Mucosa of rectum (tissue), 2 donors: ENCODE data around the gene CASTOR1.

Experiments
- H3K27ac ChIP-seq, 2 donors: one replicate each; pipeline ENCODE4 v1.7.0; 2013; ENCODE audit warnings: inconsistent platforms in 2 of 2, low read depth in 2 of 2, low read length in 2 of 2
- H3K27me3 ChIP-seq, 2 donors: one replicate each; pipeline ENCODE4 v1.7.0; 2013; ENCODE audit warnings: low read length in 2 of 2; ENCODE audit not compliant: control insufficient read depth in 2 of 2, insufficient read depth in 2 of 2
- H3K36me3 ChIP-seq, 2 donors: one replicate each; pipeline ENCODE4 v1.7.0; 2013; ENCODE audit warnings: low read length in 2 of 2; ENCODE audit not compliant: control insufficient read depth in 2 of 2, insufficient read depth in 2 of 2
- H3K4me1 ChIP-seq, 2 donors: one replicate each; pipeline ENCODE4 v1.7.0; 2013; ENCODE audit warnings: low read length in 2 of 2, mild to moderate bottlenecking in 1 of 2; ENCODE audit not compliant: control insufficient read depth in 2 of 2, insufficient read depth in 2 of 2
- H3K4me3 ChIP-seq, 2 donors: one replicate each; pipeline ENCODE4 v1.7.0; 2013; ENCODE audit warnings: low read length in 2 of 2
- H3K9ac ChIP-seq, 2 donors: one replicate each; pipeline ENCODE4 v1.7.0; 2013; ENCODE audit warnings: low read length in 2 of 2, low read depth in 1 of 2, mild to moderate bottlenecking in 1 of 2
- H3K9me3 ChIP-seq, 2 donors: one replicate each; pipeline ENCODE4 v1.7.0; 2013; ENCODE audit warnings: low read length in 2 of 2; ENCODE audit not compliant: control insufficient read depth in 2 of 2
- donor health status: healthy.
- donor health status: Normal muscosa, but diverticular disease.

CASTOR1 gene

DNA sequence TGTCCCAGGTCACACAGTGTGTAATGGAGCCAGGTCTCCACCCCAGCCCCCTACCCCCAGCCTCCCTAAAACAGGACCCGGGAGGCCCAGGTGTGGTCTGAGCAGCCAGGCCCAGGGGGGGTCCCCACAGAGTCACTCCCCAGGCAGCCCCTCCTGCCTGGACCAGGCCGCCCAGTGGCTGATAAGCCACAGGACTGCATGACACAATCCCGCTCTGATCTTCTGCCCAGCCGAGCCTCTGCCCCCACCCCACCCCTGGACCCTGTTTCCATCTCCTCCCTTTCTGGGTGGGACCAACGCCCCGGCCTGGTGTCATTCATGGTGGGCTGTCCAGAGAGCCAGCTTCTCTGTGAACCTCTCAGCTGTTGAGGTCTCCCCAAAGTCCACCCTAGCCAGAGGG is 35.0 kb downstream of the CASTOR1 start:
- H3K9me3 ChIP-seq: no peaks in the 10 kb centered on the region
- no peaks in the 10 kb centered on the region for H3K36me3 ChIP-seq
- no peaks in the 10 kb centered on the region for H3K27me3 ChIP-seq
- no peak overlapping the region for H3K27ac ChIP-seq
- no peak overlapping the region for H3K4me3 ChIP-seq
- peaks cover 16 to 40% of the 10 kb centered on the region in 2 donors for H3K4me1 ChIP-seq
- H3K9ac ChIP-seq: no peak overlapping the region

- peaks cover 23 to 50% of the 10 kb centered on the region in 2 donors for H3K4me1 ChIP-seq
- peak overlapping the region in 1 of 2 donors; percentile 20 for H3K4me3 ChIP-seq
- no peaks in the 10 kb centered on the region for H3K36me3 ChIP-seq
- peak overlapping the region; percentile 86 to 92 for H3K27ac ChIP-seq
- peak overlapping the region; percentile 34 to 47 for H3K9ac ChIP-seq
- no peaks in the 10 kb centered on the region for H3K9me3 ChIP-seq
- no peaks in the 10 kb centered on the region for H3K27me3 ChIP-seq
These were observed 36.0 kb downstream of the CASTOR1 start for GRCh38 chr22:30253205-30253852.

DNA sequence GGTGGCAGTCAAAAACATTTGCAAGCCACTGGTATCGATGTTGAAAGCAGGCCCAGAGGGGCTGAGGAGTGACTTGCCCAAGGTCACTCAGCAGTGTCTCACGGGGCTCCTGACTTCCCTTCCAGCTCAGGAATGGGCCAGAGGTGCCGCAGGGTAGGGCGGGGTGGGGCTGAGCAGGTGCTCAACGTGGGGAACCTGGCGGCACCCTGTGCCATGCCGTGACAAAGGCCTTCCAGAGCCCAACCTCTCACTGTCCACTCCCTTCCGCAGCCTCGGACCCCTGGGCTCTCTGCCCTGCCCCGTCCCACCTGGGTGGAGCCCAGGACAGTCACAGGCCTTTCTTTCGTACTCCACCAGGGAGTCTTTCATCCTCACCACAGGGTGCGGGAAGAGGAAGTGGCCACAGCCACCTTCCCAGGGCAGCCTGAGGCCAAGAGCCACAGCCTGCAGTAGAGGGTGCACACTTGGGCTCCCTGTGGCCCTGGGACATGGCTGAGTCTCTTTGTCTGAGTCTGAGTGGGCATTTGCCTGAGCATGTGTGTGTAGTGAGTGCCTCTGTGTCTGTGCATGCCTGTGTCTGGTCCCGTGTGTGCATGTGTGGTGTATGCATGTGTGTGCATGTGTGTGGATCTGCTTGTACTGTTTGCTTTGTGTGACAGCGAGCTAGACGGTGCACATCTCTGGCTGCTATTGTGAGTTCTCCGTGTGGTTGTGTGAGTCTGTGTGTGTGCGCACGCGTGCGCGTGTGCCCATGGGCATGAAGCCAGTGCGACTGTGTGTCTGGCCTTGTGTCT is 36.7 kb downstream of the CASTOR1 start:
- H3K4me1 ChIP-seq: peaks cover 23 to 52% of the 10 kb centered on the region in 2 donors
- peak overlapping the region; percentile 86 to 92 for H3K27ac ChIP-seq
- peak overlapping the region; percentile 26 to 38 for H3K9ac ChIP-seq

DNA sequence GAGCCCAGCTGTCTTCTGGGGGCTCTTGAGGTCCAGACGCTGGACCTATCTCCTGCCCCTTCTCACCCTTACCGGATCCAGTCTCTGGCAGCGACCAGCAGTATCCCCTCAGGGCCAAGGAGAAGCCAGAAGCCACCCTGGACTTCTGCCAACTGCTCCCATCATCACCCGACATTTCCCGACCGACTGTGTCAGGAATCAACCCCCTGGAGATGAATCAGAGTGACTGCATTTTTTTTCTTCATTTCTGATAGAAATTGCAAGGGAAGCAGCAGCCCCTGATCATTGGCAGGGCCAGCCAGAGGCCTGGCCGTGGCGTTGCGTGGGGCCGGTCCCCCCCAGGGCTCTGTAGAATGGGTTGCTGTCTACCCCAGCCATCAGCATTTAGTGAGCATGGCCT is 37.6 kb downstream of the CASTOR1 start:
- Histone ChIP-seq H3K27me3 (no peaks in the 10 kb centered on the region), H3K9me3 (no peaks in the 10 kb centered on the region), H3K27ac (peak overlapping the region; percentile 86 to 92), H3K4me3 (no peak overlapping the region), H3K4me1 (peaks cover 28 to 55% of the 10 kb centered on the region in 2 donors), H3K9ac (peak overlapping the region in 1 of 2 donors; percentile 8), H3K36me3 (no peaks in the 10 kb centered on the region)

More for the DNA sequence above, 36.7 kb downstream of the CASTOR1 start:
- Histone ChIP-seq H3K27me3 (no peaks in the 10 kb centered on the region), H3K4me3 (peak overlapping the region in 1 of 2 donors; percentile 20), H3K9me3 (no peaks in the 10 kb centered on the region), H3K36me3 (no peaks in the 10 kb centered on the region)

DNA sequence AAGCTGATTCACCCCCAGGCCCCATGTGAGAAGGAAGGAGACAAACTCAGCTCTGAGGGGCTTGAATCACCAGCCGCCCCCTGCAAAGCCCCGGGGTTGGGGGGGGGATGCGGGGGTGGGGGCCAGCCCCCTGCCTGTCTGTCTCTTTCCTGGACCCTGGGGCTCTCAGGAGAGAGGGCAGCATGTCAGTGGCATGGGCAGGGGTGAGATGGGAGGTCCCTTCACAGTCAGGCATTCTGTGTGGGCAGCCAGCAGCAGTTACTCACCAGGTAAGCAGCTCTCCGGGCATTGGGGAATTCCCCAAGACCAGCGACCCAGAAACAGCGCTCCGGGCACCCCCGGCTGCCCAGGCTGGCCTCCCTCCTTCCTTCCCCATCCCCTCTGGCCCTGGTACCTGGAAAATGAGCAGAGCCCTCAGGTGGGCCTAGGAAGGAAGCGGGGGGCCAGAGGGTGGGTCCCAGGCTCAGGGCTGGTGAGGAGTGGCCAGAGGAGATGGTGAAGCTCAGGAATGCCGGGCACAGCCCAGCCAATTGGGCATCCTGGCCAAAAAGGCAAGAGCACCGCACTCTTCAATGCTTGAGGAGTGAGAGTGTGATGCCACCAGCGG is 38.5 kb downstream of the CASTOR1 start:
- Histone ChIP-seq H3K9ac (no peak overlapping the region), H3K4me3 (no peak overlapping the region), H3K9me3 (no peaks in the 10 kb centered on the region), H3K4me1 (peaks cover 28 to 51% of the 10 kb centered on the region in 2 donors), H3K36me3 (no peaks in the 10 kb centered on the region), H3K27me3 (no peaks in the 10 kb centered on the region), H3K27ac (no peak overlapping the region)

GRCh38 chr22:30250039-30250565 is 39.2 kb downstream of the CASTOR1 start:
- peaks cover 28 to 51% of the 10 kb centered on the region in 2 donors for H3K4me1 ChIP-seq
- H3K27ac ChIP-seq: no peak overlapping the region

DNA sequence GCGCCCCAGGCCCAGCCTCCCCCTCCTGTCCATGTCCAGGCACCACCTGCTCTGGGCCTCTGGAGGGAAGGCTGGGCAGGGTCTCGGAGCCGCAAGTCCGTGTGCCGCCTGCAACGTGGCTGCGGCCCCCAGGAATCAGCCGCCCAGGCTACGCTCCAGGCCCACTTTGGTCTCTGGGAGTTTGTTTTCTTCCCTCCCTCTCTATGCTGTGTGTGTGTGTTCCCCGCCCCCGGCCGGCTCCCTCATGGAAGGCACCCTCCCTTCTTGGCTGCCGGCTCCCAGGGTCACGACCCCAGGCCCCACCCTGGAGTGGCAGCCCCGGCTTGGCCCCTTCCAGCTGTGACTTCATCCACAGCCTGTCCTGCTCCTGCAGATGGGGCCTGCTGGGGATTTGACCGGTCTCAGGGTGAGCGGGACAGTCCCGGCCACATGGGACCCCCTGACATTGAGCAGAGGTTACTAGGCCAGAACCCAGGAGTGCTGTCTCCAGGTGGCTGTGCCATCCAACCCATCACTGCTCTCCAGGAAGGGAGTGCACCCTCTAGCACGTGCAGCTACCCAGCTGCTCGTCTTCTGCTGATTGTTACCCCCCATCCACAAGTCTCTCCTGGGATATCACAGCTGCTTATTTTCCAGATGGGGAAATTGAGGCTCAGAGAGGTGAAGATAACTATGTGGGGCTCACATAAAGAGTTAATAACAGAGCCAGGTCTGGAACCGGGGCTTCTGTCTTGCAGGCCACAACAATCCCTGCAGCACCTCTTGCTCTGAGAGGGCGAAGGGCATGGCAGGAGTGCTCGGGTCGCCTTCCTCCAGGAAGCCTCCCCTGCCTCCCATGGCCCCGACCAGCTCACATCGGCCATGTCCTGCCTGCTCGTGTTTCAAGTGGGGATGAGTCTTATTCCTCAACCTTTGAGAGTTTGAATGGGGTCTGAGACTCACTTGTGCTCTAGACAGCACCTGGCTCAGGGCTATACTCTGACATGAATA is 40.0 kb downstream of the CASTOR1 start:
- Histone ChIP-seq H3K36me3 (no peaks in the 10 kb centered on the region), H3K4me1 (peaks cover 28 to 51% of the 10 kb centered on the region in 2 donors), H3K4me3 (no peak overlapping the region), H3K27me3 (no peaks in the 10 kb centered on the region), H3K9me3 (no peaks in the 10 kb centered on the region), H3K9ac (peak overlapping the region in 1 of 2 donors; percentile 54), H3K27ac (no peak overlapping the region)

More at GRCh38 chr22:30250039-30250565, 39.2 kb downstream of the CASTOR1 start:
- H3K9ac ChIP-seq: no peak overlapping the region
- no peaks in the 10 kb centered on the region for H3K36me3 ChIP-seq
- H3K27me3 ChIP-seq: no peaks in the 10 kb centered on the region
- H3K4me3 ChIP-seq: no peak overlapping the region
- no peaks in the 10 kb centered on the region for H3K9me3 ChIP-seq

DNA sequence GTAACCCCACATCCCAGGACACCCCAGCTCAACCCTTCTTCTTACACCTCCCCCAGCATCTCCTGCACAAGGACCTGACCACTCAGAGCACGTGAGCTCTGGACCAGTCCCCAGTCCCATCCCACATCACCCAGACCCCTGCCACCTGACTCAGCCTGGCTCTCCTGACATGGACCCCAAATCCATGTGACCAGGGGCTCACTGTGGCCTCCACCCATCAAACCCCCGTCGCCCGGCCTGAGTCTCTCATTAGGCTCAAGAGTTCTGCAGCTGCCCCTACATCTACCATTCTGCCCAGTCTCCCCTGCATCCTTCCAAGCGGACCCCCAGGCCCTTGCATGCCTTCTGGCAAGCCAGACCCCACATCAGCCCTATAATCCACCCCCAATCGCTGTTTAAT is 40.8 kb downstream of the CASTOR1 start:
- no peak overlapping the region for H3K4me3 ChIP-seq
- H3K27ac ChIP-seq: peak overlapping the region; percentile 87

DNA sequence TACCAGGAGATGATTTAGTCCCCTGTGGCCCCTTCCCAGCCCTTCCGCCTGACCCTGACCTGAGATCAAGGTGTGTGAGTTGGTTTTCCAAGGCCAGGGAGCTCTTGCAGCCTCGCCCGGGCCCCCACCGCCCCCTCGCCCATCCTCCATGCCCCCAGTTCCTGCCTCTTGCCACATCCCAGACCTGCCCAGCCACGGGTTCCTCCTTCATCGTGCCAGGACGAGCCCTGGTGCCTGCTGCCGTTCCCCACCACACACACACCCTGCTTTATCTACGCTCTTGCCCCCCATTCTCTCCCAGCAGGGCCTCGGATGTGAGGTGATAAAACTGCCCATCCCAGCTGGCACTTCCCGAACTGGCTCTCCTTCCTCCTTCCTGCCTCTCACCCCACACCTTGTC is 41.3 kb downstream of the CASTOR1 start:
- Histone ChIP-seq H3K27me3 (no peaks in the 10 kb centered on the region), H3K27ac (peak overlapping the region; percentile 87), H3K9ac (peak overlapping the region; percentile 56 to 83), H3K9me3 (no peaks in the 10 kb centered on the region), H3K4me3 (peak overlapping the region; percentile 20 to 71), H3K36me3 (peaks cover 3 to 7% of the 10 kb centered on the region in 2 donors), H3K4me1 (peaks cover 21 to 40% of the 10 kb centered on the region in 2 donors)

More for the DNA sequence above, 40.8 kb downstream of the CASTOR1 start:
- Histone ChIP-seq H3K36me3 (peaks cover 0 to 7% of the 10 kb centered on the region in 2 donors), H3K9ac (peak overlapping the region; percentile 41 to 54), H3K27me3 (no peaks in the 10 kb centered on the region), H3K4me1 (peaks cover 25 to 46% of the 10 kb centered on the region in 2 donors), H3K9me3 (no peaks in the 10 kb centered on the region)
